Measurements from ENCODE around the gene DAW1. TPM values are rescaled to one million over a fixed set of nuclear protein-coding genes. Genes with fewer than 3 reads are reported as not detected.

DAW1 gene
- total RNA-seq, 1 experiment from 2014 or later, result 0.20 TPM

DNA sequence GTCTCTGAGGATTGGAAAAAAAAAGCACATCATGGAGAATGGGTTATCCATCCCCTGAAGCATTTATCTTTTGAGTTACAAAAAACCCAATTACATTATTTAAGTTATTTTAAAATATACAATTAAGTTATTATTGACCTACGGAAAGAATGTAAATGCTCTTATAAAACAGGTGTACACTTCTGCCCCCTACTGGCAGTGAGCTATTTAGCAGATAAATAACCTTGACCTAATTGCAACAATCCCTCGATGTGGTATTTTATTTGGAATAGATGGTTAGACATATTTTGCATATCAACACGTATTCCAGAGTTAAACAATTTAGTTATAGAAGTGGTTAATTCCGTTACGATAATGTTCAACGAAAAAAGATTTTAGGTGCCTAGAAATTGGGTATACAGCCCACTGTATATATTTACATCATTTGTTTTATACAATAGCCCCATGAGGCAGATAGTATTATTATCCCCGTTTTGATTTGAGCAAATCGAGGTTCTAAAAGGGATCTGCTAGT lies 9.1 kb upstream of the DAW1 start:
- Histone ChIP-seq H2AFZ (ENCODE audit: low read depth, low read length, poor library complexity, severe bottlenecking) (peak overlapping the region; percentile 71), H3K4me1 (ENCODE audit: control insufficient read depth in 1 of 2, insufficient read depth in 2 of 2, low read length in 2 of 2) (peaks cover 14 to 28% of the 10 kb centered on the region in 2 experiments), H4K20me1 (ENCODE audit: insufficient read depth) (no peaks in the 10 kb centered on the region), H3K9me3 (ENCODE audit: control insufficient read depth in 1 of 2, insufficient read depth in 1 of 2, low read depth in 1 of 2, low read length in 2 of 2) (no peaks in the 10 kb centered on the region), H3K4me3 (replicated peaks in 1 of 2; ENCODE audit: low read depth in 1 of 2, low read length in 2 of 2) (peak overlapping the region in 1 of 2 experiments; percentile 42; a peak in 2 of 4 replicates), H3K27ac (ENCODE audit: low read depth, low read length) (peak overlapping the region; percentile 64), H3K79me2 (ENCODE audit: insufficient read depth, low read length) (no peaks in the 10 kb centered on the region), H3K27me3 (ENCODE audit: insufficient read depth, low read length) (no peaks in the 10 kb centered on the region), H3K36me3 (ENCODE audit: control insufficient read depth in 1 of 2, insufficient read depth in 2 of 2, low read length in 2 of 2) (no peaks in the 10 kb centered on the region), H3K9ac (ENCODE audit: low read length) (peak overlapping the region; percentile 38), H3K4me2 (ENCODE audit: low read length) (peak overlapping the region; percentile 71), H3K9me2 (ENCODE audit: insufficient read depth) (no peaks in the 10 kb centered on the region)
- ChIA-PET POLR2A (interaction anchor here (0.9 to 3.6 kb wide), 4 partner anchors 8 to 48 kb away, joined by 3 to 21 read pairs (median 6); partner anchors contain the start of gene CCL20), RAD21 (ENCODE audit: low non-redundant PET in 1 of 2, low total read pairs in 2 of 2, uncharacterized antibody in 2 of 2, unreplicated experiment in 2 of 2) (interaction anchor here in 1 of 2 experiments (0.8 to 1.3 kb wide), 2 partner anchors 88 to 96 kb away, joined by 3 to 6 read pairs; no protein-coding TSS in a partner anchor), CTCF (interaction anchor here (0.7 to 2.7 kb wide), 28 partner anchors 9 to 456 kb away, joined by 3 to 20 read pairs (median 5); partner anchors contain the start of genes CCL20 and DAW1)
- intact Hi-C loops (cut with micrococcal nuclease), result loop anchor here (1.0 to 10.0 kb wide), 5 partner anchors 43 to 456 kb away; partner anchors contain the start of gene AGFG1
- DNase-seq (ENCODE audit: low read depth, low spot score) (peak; percentile 51), ATAC-seq (no peak)
- no TSS peak for BruUV-seq (replicated peaks)
- TF ChIP-seq, protein P1, sequence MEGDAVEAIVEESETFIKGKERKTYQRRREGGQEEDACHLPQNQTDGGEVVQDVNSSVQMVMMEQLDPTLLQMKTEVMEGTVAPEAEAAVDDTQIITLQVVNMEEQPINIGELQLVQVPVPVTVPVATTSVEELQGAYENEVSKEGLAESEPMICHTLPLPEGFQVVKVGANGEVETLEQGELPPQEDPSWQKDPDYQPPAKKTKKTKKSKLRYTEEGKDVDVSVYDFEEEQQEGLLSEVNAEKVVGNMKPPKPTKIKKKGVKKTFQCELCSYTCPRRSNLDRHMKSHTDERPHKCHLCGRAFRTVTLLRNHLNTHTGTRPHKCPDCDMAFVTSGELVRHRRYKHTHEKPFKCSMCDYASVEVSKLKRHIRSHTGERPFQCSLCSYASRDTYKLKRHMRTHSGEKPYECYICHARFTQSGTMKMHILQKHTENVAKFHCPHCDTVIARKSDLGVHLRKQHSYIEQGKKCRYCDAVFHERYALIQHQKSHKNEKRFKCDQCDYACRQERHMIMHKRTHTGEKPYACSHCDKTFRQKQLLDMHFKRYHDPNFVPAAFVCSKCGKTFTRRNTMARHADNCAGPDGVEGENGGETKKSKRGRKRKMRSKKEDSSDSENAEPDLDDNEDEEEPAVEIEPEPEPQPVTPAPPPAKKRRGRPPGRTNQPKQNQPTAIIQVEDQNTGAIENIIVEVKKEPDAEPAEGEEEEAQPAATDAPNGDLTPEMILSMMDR (IDR thresholded peaks at IDR 0.05 in 2 of 3, conservative IDR thresholded peaks at IDR 0.05 in 1 of 3; ENCODE audit: borderline replicate concordance in 1 of 3, insufficient read depth in 1 of 3, low read depth in 2 of 3, low read length in 2 of 3), result peak; percentile 68 to 84 (median 70); a peak in 5 of 6 replicates
- TF ChIP-seq RAD21 (IDR thresholded peaks at IDR 0.05; ENCODE audit: low read depth), result peak; percentile 77
- TF ChIP-seq, protein P2, sequence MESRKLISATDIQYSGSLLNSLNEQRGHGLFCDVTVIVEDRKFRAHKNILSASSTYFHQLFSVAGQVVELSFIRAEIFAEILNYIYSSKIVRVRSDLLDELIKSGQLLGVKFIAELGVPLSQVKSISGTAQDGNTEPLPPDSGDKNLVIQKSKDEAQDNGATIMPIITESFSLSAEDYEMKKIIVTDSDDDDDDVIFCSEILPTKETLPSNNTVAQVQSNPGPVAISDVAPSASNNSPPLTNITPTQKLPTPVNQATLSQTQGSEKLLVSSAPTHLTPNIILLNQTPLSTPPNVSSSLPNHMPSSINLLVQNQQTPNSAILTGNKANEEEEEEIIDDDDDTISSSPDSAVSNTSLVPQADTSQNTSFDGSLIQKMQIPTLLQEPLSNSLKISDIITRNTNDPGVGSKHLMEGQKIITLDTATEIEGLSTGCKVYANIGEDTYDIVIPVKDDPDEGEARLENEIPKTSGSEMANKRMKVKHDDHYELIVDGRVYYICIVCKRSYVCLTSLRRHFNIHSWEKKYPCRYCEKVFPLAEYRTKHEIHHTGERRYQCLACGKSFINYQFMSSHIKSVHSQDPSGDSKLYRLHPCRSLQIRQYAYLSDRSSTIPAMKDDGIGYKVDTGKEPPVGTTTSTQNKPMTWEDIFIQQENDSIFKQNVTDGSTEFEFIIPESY (IDR thresholded peaks at IDR 0.05; ENCODE audit: extremely low read depth, insufficient replicate concordance, low read length), result no peak
- no peak for TF ChIP-seq FOSL1 (IDR thresholded peaks at IDR 0.05; ENCODE audit: low read depth)
